NCI-H2196 (cell line): ENCODE data around the gene DENND6B.
"Not testable (repeated sequence)": the region's sequence is repeated elsewhere in the genome, so short reads cannot be mapped to it uniquely, and the experiment has no call there.

Source experiments
- DNase-seq: peaks from one replicate; lab custom pipeline; 2025; ENCODE audit not compliant: unreplicated experiment; lab: John Stamatoyannopoulos, UW

The DENND6B gene

GRCh38 chr22:50339945-50340879 lies 13.4 kb upstream of the DENND6B start:
- DNase-seq = no peak

DNA sequence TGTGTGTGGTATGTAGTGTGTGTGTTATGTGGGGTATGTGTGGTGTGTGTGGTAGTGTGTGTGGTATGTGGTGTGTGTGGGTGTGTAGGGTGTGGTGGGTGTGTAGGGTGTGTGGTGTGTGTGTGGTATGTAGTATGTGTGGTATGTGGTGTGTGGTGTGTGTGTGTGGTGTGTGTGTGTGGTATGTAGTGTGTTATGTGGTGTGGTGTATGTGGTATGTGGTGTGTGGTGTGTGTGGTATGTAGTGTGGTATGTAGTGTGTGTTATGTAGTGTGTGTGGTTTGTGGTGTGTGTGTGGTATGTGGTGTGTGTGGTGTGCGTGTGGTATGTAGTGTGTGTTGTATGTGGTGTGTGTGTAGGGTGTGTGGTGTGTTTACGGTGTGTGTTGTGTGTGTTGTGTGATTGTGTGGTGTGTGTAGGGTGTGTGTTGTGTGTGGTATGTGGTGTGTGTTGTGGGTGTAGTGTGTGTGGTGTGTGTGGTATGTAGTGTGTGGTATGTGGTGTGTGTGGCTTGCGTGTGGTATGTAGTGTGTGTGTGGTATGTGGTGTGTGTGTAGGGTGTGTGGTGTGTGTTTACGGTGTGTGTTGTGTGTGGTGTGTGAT lies 12.1 kb upstream of the DENND6B start:
- no peak for DNase-seq

- no peak for DNase-seq
Measured at GRCh38 chr22:50338042-50338573, 11.3 kb upstream of the DENND6B start.

- no peak for DNase-seq
Measured at GRCh38 chr22:50337262-50338041, 10.6 kb upstream of the DENND6B start.

- DNase-seq = not testable (repeated sequence)
Measured at GRCh38 chr22:50334433-50334832, 7.6 kb upstream of the DENND6B start.

- DNase-seq = no peak
Measured at GRCh38 chr22:50329236-50329635, 2.4 kb upstream of the DENND6B start.

DNA sequence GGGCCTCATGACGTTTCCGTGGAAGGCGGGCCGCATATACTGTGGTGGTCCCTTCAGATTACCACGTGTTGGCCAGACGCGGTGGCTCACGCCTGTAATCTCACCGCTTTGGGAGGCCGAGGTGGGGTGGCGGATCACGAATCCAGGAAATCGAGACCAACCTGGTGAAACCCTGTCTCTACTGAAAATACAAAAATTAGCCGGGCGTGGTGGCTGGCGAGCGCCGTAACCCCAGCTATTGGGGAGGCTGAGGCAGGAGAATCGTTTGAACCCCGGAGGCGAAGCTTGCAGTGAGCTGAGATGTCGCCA lies 853 bp upstream of the DENND6B start:
- no peak for DNase-seq

GRCh38 chr22:50326225-50326955 lies 422 bp downstream of the DENND6B start:
- no peak for DNase-seq

DNA sequence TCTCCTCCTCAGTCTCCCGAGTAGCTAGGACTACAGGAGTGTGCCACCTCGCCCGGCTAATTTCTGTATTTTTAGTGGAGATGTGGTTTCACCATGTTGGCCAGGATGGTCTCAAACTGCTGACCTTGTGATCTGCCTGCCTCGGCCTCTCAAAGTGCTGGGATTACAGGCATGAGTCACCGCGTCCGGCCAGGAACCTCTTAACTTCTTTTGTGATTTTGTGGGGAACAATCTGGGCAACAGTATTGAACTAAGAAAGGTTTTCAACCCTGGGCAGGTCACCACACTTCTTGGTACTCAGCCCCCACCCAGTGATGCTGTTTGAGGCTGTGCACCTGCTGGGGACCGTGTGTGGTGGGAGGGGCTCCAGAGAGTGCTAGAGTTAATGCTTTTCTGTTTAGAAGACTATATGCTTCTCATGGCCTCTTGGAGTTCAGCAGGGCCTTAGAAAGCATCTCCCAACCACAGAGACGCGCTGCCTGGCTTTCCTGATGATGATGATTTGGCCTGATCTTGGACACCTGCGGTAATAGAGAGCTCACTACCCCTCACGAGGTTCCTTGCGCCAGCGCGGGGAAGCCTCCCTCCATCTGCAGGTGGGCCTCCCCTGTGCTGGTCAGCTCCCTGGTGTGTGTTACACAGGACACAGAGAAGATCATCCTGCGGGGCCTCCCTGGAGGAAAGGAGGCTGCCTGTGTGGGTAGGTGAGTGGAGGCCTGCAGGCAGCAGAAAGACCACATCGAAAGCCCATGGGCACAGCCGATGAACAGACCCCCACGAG lies 1.2 kb downstream of the DENND6B start:
- no peak for DNase-seq

DNA sequence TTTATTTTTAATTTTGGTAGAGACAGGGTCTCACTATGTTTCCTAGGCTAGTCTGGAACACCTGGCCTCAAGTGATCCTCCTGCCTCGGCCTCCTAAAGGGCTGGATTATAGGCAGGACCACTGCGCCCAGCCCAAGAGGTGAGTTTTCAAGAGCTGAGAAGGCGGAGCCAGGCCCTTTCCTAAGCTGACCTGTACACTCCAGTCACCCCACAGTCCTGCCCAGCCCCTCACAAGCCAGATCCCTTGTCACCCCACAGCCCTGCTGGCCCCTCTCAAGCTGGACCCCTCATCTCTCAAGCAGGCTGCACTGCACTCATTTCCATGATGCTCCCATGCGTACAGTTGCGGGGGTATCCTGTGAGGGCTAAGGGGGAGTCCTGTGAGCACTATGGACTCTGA lies 2.9 kb downstream of the DENND6B start:
- no peak for DNase-seq

GRCh38 chr22:50322382-50323104 lies 4.3 kb downstream of the DENND6B start:
- not testable (repeated sequence) for DNase-seq

DNA sequence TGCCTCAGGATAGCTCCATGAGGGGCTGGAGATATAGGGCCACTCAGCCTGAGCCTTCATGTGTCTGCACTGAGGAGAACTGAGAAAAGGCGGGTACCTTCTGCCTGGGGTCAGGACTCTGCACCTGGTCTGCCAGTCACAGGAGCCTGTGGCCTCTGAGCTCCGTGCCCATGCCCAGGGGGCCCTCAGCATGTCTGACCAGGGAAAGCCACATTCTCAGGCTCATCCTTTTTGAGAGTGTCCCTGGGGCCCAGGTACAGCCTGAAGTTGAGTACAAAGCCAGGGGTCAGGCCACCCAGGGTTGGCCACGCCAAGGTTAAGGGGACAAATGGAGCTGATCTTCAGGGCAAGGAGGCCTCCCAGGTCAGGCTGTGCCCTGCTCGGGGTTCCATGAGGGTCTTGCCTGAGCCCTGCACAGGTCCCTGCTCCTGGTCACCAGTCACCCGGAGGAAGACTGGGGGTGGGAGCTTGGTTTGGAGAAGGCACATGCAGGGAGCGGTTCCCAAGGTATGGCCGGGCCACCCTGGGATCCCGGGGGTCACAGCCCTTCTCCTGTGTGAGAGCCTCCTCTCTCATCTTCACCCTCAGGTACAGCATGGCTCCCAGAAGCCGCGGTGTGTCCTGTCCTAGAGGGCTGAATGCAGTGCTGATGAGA lies 6.0 kb downstream of the DENND6B start:
- DNase-seq = no peak

GRCh38 chr22:50320116-50320515 lies 6.7 kb downstream of the DENND6B start:
- DNase-seq = no peak

GRCh38 chr22:50319503-50319951 lies 7.3 kb downstream of the DENND6B start:
- DNase-seq = no peak

DNA sequence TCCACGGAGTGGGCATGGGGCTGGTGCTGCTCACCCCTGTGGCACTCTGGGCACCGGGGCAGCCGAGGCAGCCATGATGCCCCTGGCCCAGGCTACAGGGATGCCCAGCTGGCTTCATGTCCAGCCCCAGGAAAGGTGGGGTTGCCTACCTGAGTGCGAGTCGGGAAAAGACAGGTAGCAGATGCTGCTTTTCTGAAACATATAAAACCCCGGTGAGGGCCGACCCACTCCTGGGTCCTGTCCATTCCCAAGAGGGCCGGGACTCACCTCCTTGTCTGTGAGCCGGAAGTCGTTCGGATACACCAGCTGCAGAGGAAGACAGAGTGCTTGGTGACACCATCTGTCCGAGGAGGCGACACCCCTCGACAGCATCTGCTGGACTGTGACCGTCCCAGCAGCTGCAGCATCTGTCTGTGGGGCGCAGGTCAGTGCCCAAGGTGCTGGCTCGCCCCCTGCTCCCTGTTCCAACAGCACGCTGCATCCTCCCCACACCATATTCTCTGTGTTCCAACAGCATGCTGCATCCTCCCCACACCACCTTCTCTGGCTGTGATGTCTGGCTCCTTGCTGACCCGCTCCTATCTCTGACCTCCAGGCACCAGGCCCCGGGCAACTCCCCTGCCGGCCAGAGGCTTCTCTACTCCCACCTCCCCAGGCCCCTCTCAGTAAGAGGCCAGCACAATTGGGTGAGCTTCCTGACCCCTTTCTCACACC lies 8.0 kb downstream of the DENND6B start:
- no peak for DNase-seq

DNA sequence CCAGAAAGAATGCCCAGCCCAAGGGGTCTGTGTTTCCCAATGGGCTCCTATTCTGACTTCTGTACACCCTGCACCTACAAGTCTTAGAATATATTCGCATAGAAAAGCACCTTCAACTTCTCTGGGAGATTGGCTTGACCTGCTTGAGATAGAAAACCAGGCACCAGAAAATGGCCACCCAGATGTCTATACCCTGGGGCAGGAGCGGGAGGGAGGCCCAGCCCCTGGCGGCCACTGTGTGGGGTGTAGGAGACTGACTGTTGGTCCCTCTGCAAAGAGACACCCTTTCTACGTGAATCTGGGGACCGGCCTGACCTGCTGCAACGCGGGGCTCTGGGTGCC lies 8.5 kb downstream of the DENND6B start:
- DNase-seq = no peak

- DNase-seq = no peak
Measured at GRCh38 chr22:50317674-50318073, 9.1 kb downstream of the DENND6B start.

- no peak for DNase-seq
Measured at GRCh38 chr22:50317178-50317577, 9.6 kb downstream of the DENND6B start.
